ENCODE results near the gene GORAB. TPM values are rescaled to one million over a fixed set of nuclear protein-coding genes. Genes with fewer than 3 reads are reported as not detected.

GORAB gene
- total RNA-seq, 6 experiments from 2014 or later: 4.3 to 9.8 (median 6.7) TPM

DNA sequence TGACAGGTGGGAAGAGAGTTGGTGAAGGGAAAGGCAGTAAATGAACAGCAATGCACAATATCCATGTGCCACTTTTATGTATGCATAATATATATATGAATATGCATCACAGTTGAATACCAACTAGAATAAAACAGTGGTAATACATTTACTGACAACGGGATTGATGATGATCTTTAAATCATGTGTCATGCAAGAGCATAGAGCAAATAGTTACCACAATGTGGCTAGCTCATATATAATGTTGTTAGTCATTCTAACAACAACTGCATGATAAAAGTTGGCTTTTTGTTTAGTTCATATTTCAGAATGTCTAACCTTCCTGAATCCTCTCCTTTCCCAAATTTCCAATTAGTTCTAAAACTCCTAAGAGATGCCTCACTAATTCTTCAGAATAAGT is 46.4 kb downstream of the GORAB start:
- DNase-seq (no peak), ATAC-seq (no peak)
- Histone ChIP-seq H3K36me3 (no peaks in the 10 kb centered on the region), H3K9me3 (no peaks in the 10 kb centered on the region), H3K4me1 (no peaks in the 10 kb centered on the region), H3K4me3 (no peak overlapping the region), H3K27me3 (no peaks in the 10 kb centered on the region), H3K27ac (no peak overlapping the region)
- TF ChIP-seq, protein P1, sequence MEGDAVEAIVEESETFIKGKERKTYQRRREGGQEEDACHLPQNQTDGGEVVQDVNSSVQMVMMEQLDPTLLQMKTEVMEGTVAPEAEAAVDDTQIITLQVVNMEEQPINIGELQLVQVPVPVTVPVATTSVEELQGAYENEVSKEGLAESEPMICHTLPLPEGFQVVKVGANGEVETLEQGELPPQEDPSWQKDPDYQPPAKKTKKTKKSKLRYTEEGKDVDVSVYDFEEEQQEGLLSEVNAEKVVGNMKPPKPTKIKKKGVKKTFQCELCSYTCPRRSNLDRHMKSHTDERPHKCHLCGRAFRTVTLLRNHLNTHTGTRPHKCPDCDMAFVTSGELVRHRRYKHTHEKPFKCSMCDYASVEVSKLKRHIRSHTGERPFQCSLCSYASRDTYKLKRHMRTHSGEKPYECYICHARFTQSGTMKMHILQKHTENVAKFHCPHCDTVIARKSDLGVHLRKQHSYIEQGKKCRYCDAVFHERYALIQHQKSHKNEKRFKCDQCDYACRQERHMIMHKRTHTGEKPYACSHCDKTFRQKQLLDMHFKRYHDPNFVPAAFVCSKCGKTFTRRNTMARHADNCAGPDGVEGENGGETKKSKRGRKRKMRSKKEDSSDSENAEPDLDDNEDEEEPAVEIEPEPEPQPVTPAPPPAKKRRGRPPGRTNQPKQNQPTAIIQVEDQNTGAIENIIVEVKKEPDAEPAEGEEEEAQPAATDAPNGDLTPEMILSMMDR (IDR thresholded peaks at IDR 0.05): no peak
- TF ChIP-seq POLR2A (IDR thresholded peaks at IDR 0.05): no peak
- WGBS (ENCODE audit: insufficient coverage, low coverage, low lambda C conversion rate, missing lambda C conversion rate): 27% methylated on average over 1 of the region's 1 CpG
- intact Hi-C loops (cut with DNase I): no loop called here

DNA sequence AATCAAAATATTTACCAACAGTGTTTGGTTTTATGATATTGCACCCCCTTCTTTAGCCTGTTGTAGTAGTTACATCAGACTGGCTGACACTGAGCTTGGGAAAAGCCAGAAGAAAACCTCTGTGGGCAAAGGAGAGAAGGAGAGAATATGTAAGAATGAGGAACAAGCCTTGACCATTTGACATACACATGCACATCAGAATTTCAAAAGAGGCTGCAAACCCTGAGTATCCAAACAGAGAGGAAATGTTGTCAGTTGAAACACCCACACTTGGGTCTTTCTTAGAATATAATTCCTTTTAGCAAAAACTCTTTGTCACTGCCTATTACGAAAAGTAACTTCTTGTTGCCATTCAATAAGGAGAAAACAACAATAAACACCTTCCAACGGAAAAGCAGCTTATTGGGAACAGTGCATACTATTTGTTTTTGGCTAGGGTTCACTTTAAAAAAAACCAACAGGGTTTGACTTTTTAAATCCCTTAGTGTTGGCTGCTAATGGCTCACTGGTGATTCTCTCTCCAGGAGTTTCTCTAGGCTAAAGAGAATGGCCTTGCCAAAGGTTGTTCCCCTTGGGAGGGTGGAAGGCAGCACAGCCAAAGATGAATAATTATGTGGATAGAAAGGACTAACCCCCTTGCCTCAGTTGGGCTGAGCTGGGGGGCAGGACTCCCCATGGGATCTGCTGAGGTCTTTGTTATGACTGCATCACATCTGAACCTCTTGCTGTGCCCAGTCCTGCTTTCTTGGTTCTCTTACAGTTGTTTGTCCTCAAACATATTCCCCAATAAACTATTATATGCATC is 48.9 kb downstream of the GORAB start:
- Histone ChIP-seq H3K4me1 (no peaks in the 10 kb centered on the region), H3K9me3 (no peaks in the 10 kb centered on the region), H3K36me3 (no peaks in the 10 kb centered on the region), H3K4me3 (no peak overlapping the region), H3K27ac (no peak overlapping the region), H3K27me3 (no peaks in the 10 kb centered on the region)
- WGBS (ENCODE audit: insufficient coverage, low coverage, low lambda C conversion rate, missing lambda C conversion rate): 22% methylated on average over 2 of the region's 2 CpGs
- DNase-seq: no peak
- intact Hi-C loops (cut with DNase I): no loop called here
- no peak for ATAC-seq
- no peak for TF ChIP-seq POLR2A (IDR thresholded peaks at IDR 0.05)
- TF ChIP-seq, protein P1 (IDR thresholded peaks at IDR 0.05): no peak

DNA sequence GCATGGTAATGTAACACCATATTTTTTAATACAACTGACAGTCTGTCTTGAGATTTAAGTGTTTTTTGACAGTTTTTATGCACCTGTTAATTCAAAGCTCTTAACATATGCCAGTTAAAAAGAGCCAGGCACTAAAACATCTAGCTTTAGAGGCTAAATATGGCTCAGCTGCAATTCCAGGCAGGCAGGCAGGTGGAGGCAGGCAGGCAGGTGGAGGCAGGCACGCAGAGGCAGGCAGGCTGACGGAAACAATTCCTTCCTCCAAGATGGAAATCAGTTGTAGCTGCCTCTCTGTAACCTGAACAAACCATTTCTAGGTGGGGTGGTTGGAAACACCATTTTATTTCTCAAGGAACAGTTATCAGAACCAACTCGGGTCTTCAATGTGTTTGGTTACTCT is 51.2 kb downstream of the GORAB start:
- WGBS (ENCODE audit: insufficient coverage, low coverage, low lambda C conversion rate, missing lambda C conversion rate): 59% methylated on average over 3 of the region's 3 CpGs
- no peak for ATAC-seq
- Histone ChIP-seq H3K27ac (no peak overlapping the region), H3K4me3 (no peak overlapping the region), H3K27me3 (no peaks in the 10 kb centered on the region), H3K4me1 (no peaks in the 10 kb centered on the region), H3K36me3 (no peaks in the 10 kb centered on the region), H3K9me3 (no peaks in the 10 kb centered on the region)
- no peak for DNase-seq
- intact Hi-C loops (cut with DNase I): no loop called here
- TF ChIP-seq, protein P1 (IDR thresholded peaks at IDR 0.05): no peak
- no peak for TF ChIP-seq POLR2A (IDR thresholded peaks at IDR 0.05)

DNA sequence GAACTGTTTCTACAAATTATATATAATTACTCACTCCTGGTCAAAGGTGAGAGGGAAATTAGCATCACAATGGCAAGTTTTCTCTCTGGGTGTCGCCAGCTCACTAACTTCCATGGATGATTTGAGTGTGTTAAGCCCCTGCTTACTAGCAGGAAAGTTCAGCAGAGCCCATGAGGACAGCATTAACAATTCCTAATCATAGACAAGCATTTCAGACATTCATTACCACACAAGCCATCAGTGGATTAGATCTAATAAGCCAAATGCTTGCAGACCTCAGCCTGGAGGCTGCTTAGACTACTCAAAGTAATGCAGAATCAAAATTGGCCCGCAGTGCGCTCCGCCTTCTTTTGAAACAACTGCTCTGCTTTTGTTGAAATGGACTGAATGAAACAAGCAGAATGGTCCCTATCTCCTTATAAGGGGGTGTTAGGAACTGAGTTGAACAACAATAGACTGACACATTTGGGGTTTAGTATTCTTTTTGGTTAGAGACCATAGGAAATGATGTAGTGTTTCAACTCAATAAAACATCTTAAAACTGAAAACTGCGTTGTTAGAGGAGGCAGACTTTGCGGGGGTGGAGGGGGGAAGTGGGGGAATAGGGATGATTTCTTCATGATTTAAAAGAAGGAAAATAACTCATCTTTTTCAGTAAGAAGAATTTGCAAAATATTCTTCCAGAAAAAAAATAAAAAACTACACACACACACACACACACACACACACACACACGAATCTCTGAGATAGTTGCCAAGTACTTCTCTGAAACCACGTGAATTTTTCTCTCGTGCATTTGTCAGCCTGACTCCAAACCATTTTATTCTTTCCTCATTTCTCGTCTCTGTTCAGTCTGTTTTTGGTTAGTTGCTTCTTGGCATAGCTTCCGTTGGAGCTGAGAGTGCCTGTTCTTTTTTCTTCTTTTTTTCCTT is 54.6 kb downstream of the GORAB start:
- H3K4me1 ChIP-seq: no peaks in the 10 kb centered on the region
- no peak overlapping the region for H3K4me3 ChIP-seq
- H3K27me3 ChIP-seq: no peaks in the 10 kb centered on the region
- 40% methylated on average over 11 of the region's 11 CpGs for WGBS (ENCODE audit: insufficient coverage, low coverage, low lambda C conversion rate, missing lambda C conversion rate)
- no peaks in the 10 kb centered on the region for H3K9me3 ChIP-seq
- no peaks in the 10 kb centered on the region for H3K36me3 ChIP-seq
- DNase-seq (no peak), ATAC-seq (no peak)
- intact Hi-C loops (cut with DNase I): no loop called here
- no peak overlapping the region for H3K27ac ChIP-seq
- TF ChIP-seq, protein P1 (IDR thresholded peaks at IDR 0.05): no peak
- no peak for TF ChIP-seq POLR2A (IDR thresholded peaks at IDR 0.05)
